ENCODE data around the gene BRD3OS. TPM values are rescaled to one million over a fixed set of nuclear protein-coding genes. Genes with fewer than 3 reads are reported as not detected.

BRD3OS gene
- 20.1 and 20.2 TPM in 2 replicates for total RNA-seq (2014; rRNA removed; shearing (Covaris generic))

- DNase-seq = peak; percentile 100
- Histone ChIP-seq H3K4me1 (no peaks in the 10 kb centered on the region; the same call in 1 of the 2 replicates), H3K27ac (no peak within 1 kb of the TSS), H3K9me3 (replicated peaks) (no peaks in the 10 kb centered on the region), H3K27me3 (no peaks in the 10 kb centered on the region), H3K4me3 (peak within 1 kb of the TSS; percentile 84), H3K36me3 (peaks cover 11% of the 10 kb centered on the region)
Measured at GRCh38 chr9:134024828-134025605, at the start of gene BRD3OS. Gene BRD3OS, plus strand, starts transcription at chr9:134025481. Its CDS starts 1,267 bp downstream, at chr9:134026748.

GRCh38 chr9:133975511-133975910 lies 49.8 kb upstream of the BRD3OS start:
- Histone ChIP-seq H3K27me3 (no peaks in the 10 kb centered on the region), H3K4me3 (no peak overlapping the region), H3K4me1 (peaks cover 47% of the 10 kb centered on the region), H3K36me3 (no peaks in the 10 kb centered on the region), H3K27ac (no peak overlapping the region), H3K9me3 (replicated peaks) (no peaks in the 10 kb centered on the region)
- no peak for DNase-seq

- H3K27ac ChIP-seq = no peak overlapping the region
- H3K36me3 ChIP-seq = no peaks in the 10 kb centered on the region
- peaks cover 47% of the 10 kb centered on the region for H3K4me1 ChIP-seq
- H3K4me3 ChIP-seq = no peak overlapping the region
- no peak for DNase-seq
- H3K27me3 ChIP-seq = no peaks in the 10 kb centered on the region
- no peaks in the 10 kb centered on the region for H3K9me3 ChIP-seq (replicated peaks)
Measured at GRCh38 chr9:133976191-133976861, 49.0 kb upstream of the BRD3OS start.

GRCh38 chr9:133976887-133977286 lies 48.4 kb upstream of the BRD3OS start:
- Histone ChIP-seq H3K4me3 (no peak overlapping the region), H3K4me1 (peaks cover 47% of the 10 kb centered on the region), H3K9me3 (replicated peaks) (no peaks in the 10 kb centered on the region), H3K36me3 (no peaks in the 10 kb centered on the region), H3K27ac (no peak overlapping the region), H3K27me3 (no peaks in the 10 kb centered on the region)
- DNase-seq = no peak

GRCh38 chr9:133977421-133978201 lies 47.7 kb upstream of the BRD3OS start:
- no peaks in the 10 kb centered on the region for H3K9me3 ChIP-seq (replicated peaks)
- no peak for DNase-seq
- peaks cover 45% of the 10 kb centered on the region for H3K4me1 ChIP-seq
- no peak overlapping the region for H3K27ac ChIP-seq
- H3K27me3 ChIP-seq = no peaks in the 10 kb centered on the region
- H3K36me3 ChIP-seq = no peaks in the 10 kb centered on the region
- no peak overlapping the region for H3K4me3 ChIP-seq

- Histone ChIP-seq H3K4me1 (peaks cover 52% of the 10 kb centered on the region), H3K36me3 (no peaks in the 10 kb centered on the region), H3K27ac (peak overlapping the region; percentile 68), H3K27me3 (no peaks in the 10 kb centered on the region), H3K4me3 (peak overlapping the region; percentile 24), H3K9me3 (replicated peaks) (no peaks in the 10 kb centered on the region)
- DNase-seq = no peak
Measured at GRCh38 chr9:133978226-133978898, 46.9 kb upstream of the BRD3OS start.

- Histone ChIP-seq H3K9me3 (replicated peaks) (no peaks in the 10 kb centered on the region), H3K4me3 (peak overlapping the region; percentile 24), H3K27ac (peak overlapping the region; percentile 68), H3K27me3 (no peaks in the 10 kb centered on the region), H3K4me1 (peaks cover 52% of the 10 kb centered on the region), H3K36me3 (no peaks in the 10 kb centered on the region)
- no peak for DNase-seq
Measured at GRCh38 chr9:133978899-133979272, 46.4 kb upstream of the BRD3OS start.

- Histone ChIP-seq H3K4me1 (peaks cover 52% of the 10 kb centered on the region), H3K36me3 (no peaks in the 10 kb centered on the region), H3K9me3 (replicated peaks) (no peaks in the 10 kb centered on the region), H3K27ac (peak overlapping the region; percentile 68), H3K4me3 (peak overlapping the region; percentile 24), H3K27me3 (no peaks in the 10 kb centered on the region)
- DNase-seq = peak; percentile 93 to 96
Measured at GRCh38 chr9:133979273-133979920, 45.9 kb upstream of the BRD3OS start.

GRCh38 chr9:133979921-133980863 lies 45.1 kb upstream of the BRD3OS start:
- Histone ChIP-seq H3K27me3 (no peaks in the 10 kb centered on the region), H3K4me3 (peak overlapping the region; percentile 24), H3K4me1 (peaks cover 52% of the 10 kb centered on the region), H3K27ac (peak overlapping the region; percentile 68), H3K36me3 (no peaks in the 10 kb centered on the region), H3K9me3 (replicated peaks) (no peaks in the 10 kb centered on the region)
- peak; percentile 96 for DNase-seq

GRCh38 chr9:133980864-133981588 lies 44.3 kb upstream of the BRD3OS start:
- Histone ChIP-seq H3K4me3 (no peak overlapping the region), H3K36me3 (no peaks in the 10 kb centered on the region), H3K9me3 (replicated peaks) (no peaks in the 10 kb centered on the region), H3K27ac (peak overlapping the region; percentile 68), H3K27me3 (no peaks in the 10 kb centered on the region), H3K4me1 (peaks cover 52% of the 10 kb centered on the region)
- DNase-seq = no peak

GRCh38 chr9:133981589-133981957 lies 43.7 kb upstream of the BRD3OS start:
- DNase-seq = no peak
- Histone ChIP-seq H3K27ac (peak overlapping the region; percentile 68), H3K4me1 (peaks cover 52% of the 10 kb centered on the region), H3K4me3 (no peak overlapping the region), H3K27me3 (no peaks in the 10 kb centered on the region), H3K36me3 (no peaks in the 10 kb centered on the region), H3K9me3 (replicated peaks) (no peaks in the 10 kb centered on the region)

- peaks cover 52% of the 10 kb centered on the region for H3K4me1 ChIP-seq
- H3K27me3 ChIP-seq = no peaks in the 10 kb centered on the region
- no peaks in the 10 kb centered on the region for H3K36me3 ChIP-seq
- no peaks in the 10 kb centered on the region for H3K9me3 ChIP-seq (replicated peaks)
- no peak overlapping the region for H3K27ac ChIP-seq
- DNase-seq = peak in 1 of 2 experiments; percentile 27
- no peak overlapping the region for H3K4me3 ChIP-seq
Measured at GRCh38 chr9:133981958-133982681, 43.2 kb upstream of the BRD3OS start.
